KMS-11 (cell line): ENCODE data around the gene TRIM3.
A peak's percentile ranks its signal among the peaks of the same experiment; 100 is the strongest.

Experiments used
- H2AFZ ChIP-seq: fragments of 200-600 bp; sonication (generic); 2 replicates; pipeline ENCODE4 v1.6.1; 2016; ENCODE audit warnings: antibody characterized with exemption, mixed run types, low read depth
- H3K27ac ChIP-seq: fragments of 200-600 bp; sonication (generic); 2 replicates; pipeline ENCODE4 v1.6.1; 2016; ENCODE audit warnings: mild to moderate bottlenecking, mixed run types
- H3K27me3 ChIP-seq: fragments of 200-600 bp; sonication (generic); 2 replicates; pipeline ENCODE4 v1.6.1; 2017; ENCODE audit warnings: mild to moderate bottlenecking, low read depth, mixed run types, moderate library complexity; ENCODE audit not compliant: insufficient read depth
- H3K36me3 ChIP-seq: fragments of 200-600 bp; sonication (generic); 2 replicates; pipeline ENCODE4 v1.6.1; 2017; ENCODE audit warnings: mild to moderate bottlenecking, mixed run types; ENCODE audit not compliant: insufficient read depth
- H3K4me1 ChIP-seq: fragments of 200-600 bp; sonication (generic); 2 replicates; pipeline ENCODE4 v1.6.1; 2016; ENCODE audit warnings: mild to moderate bottlenecking, low read depth, mixed run types; ENCODE audit not compliant: poor library complexity, severe bottlenecking
- H3K4me2 ChIP-seq: fragments of 200-600 bp; sonication (generic); 2 replicates; pipeline ENCODE4 v1.7.0; 2016; ENCODE audit warnings: mild to moderate bottlenecking, mixed run types
- H3K4me3 ChIP-seq: fragments of 200-600 bp; sonication (generic); IDR thresholded peaks from 2 replicates; pipeline ENCODE4 v1.6.1; 2017; ENCODE audit warnings: low read depth, low read length, mixed read lengths; ENCODE audit not compliant: insufficient read depth
- H3K79me2 ChIP-seq: fragments of 200-600 bp; sonication (generic); 2 replicates; pipeline ENCODE4 v1.6.1; 2016; ENCODE audit warnings: low read depth, mixed run types; ENCODE audit not compliant: insufficient read depth
- H3K9ac ChIP-seq: fragments of 200-600 bp; sonication (generic); 2 replicates; pipeline ENCODE4 v1.6.1; 2016; ENCODE audit warnings: mild to moderate bottlenecking, mixed run types
- H4K20me1 ChIP-seq: fragments of 200-600 bp; sonication (generic); 2 replicates; pipeline ENCODE4 v1.6.1; 2016; ENCODE audit warnings: mild to moderate bottlenecking, mixed run types; ENCODE audit not compliant: insufficient read depth
- TF ChIP-seq, protein P1 (sequence below): fragments of 200-600 bp; sonication (generic); conservative IDR thresholded peaks from 2 replicates; pipeline ENCODE4 v1.6.1; 2017; ENCODE audit warnings: low read depth, mild to moderate bottlenecking, antibody characterized with exemption, low read length, moderate library complexity, mixed read lengths

The TRIM3 gene

DNA sequence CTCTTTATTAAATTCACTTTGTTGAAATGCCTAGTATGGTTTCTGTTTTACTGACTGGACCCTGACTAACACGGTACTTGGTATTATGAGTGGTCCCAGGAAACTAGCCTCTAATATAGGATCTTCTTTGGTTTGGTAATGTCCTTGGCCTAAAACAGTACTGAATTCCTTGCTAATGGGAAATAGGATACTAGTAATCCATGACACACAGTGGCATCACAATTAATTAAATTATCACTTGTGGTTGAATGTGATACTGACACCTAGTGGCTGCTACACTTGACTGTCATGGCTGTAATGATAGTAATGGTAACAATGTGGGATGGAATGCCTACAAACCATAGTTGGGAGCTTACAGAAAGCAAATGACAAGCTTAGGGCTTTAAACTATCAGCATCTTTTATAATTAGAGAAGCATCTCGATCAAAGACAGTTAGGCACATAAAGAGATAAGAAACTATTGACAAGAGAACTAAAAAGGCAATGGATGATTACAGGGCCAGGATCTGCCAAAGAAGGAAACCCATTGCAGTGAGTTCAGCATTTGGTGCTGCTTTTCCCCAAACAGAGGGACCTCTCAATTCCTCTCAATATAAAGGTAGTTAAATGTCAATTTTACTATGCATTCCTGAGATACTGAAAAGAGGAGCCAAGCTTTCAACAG lies 32.0 kb upstream of the TRIM3 start:
- no peak overlapping the region for H3K4me3 ChIP-seq
- H3K4me2 ChIP-seq = no peak overlapping the region
- no peaks in the 10 kb centered on the region for H3K79me2 ChIP-seq
- no peak overlapping the region for H3K9ac ChIP-seq
- H3K4me1 ChIP-seq = no peaks in the 10 kb centered on the region
- TF ChIP-seq, protein P1, sequence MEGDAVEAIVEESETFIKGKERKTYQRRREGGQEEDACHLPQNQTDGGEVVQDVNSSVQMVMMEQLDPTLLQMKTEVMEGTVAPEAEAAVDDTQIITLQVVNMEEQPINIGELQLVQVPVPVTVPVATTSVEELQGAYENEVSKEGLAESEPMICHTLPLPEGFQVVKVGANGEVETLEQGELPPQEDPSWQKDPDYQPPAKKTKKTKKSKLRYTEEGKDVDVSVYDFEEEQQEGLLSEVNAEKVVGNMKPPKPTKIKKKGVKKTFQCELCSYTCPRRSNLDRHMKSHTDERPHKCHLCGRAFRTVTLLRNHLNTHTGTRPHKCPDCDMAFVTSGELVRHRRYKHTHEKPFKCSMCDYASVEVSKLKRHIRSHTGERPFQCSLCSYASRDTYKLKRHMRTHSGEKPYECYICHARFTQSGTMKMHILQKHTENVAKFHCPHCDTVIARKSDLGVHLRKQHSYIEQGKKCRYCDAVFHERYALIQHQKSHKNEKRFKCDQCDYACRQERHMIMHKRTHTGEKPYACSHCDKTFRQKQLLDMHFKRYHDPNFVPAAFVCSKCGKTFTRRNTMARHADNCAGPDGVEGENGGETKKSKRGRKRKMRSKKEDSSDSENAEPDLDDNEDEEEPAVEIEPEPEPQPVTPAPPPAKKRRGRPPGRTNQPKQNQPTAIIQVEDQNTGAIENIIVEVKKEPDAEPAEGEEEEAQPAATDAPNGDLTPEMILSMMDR = peak; percentile 80
- H4K20me1 ChIP-seq = no peaks in the 10 kb centered on the region
- no peaks in the 10 kb centered on the region for H3K36me3 ChIP-seq
- no peak overlapping the region for H3K27ac ChIP-seq
- no peak overlapping the region for H2AFZ ChIP-seq
- no peaks in the 10 kb centered on the region for H3K27me3 ChIP-seq

DNA sequence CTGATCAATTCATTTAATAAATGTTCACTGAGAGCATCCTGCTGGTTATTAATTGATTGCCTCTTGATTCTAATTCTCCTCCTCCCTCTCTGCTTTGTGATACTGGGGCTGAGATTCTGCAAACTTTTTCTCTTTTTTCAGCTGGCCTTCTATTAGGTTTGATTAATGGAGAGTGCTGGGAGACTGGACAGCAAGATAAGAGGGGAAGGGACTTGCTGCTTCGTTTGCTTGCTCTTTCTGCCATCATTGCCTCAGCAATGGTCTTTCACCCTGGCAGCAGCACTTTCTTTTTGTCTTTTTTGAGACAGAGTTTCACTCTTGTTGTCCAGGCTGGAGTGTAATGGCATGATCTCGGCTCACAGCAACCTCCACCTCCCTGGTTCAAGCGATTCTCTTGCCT lies 30.4 kb upstream of the TRIM3 start:
- Histone ChIP-seq H3K27ac (no peak overlapping the region), H2AFZ (no peak overlapping the region), H3K9ac (no peak overlapping the region), H3K4me2 (no peak overlapping the region), H3K27me3 (no peaks in the 10 kb centered on the region), H3K4me1 (no peaks in the 10 kb centered on the region), H3K4me3 (no peak overlapping the region), H3K79me2 (no peaks in the 10 kb centered on the region), H4K20me1 (no peaks in the 10 kb centered on the region), H3K36me3 (no peaks in the 10 kb centered on the region)
- TF ChIP-seq, protein P1 = no peak

DNA sequence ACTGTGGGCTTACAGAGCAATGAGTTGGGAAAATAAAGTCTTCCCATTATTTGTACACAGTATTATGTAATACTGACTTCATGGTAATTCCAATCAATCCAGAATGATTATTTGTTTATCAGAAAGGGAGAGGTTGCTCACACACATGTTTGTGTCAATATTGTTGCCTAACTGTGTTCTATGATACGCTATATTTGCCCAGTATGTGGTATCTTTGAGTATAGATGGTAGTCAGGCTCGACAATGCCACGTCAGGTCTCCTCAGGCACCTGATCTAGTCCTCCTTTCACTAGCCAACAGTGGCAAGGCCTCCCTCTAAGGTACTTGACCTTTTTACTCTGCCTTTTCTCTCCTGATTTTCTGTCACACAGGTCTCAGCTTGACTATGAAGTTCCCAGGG lies 28.6 kb upstream of the TRIM3 start:
- H3K79me2 ChIP-seq = no peaks in the 10 kb centered on the region
- no peak overlapping the region for H3K4me2 ChIP-seq
- no peak overlapping the region for H3K4me3 ChIP-seq
- no peaks in the 10 kb centered on the region for H3K36me3 ChIP-seq
- no peak overlapping the region for H3K27ac ChIP-seq
- H3K4me1 ChIP-seq = no peaks in the 10 kb centered on the region
- TF ChIP-seq, protein P1 = no peak
- no peaks in the 10 kb centered on the region for H3K27me3 ChIP-seq
- no peak overlapping the region for H2AFZ ChIP-seq
- H4K20me1 ChIP-seq = no peaks in the 10 kb centered on the region
- no peak overlapping the region for H3K9ac ChIP-seq

DNA sequence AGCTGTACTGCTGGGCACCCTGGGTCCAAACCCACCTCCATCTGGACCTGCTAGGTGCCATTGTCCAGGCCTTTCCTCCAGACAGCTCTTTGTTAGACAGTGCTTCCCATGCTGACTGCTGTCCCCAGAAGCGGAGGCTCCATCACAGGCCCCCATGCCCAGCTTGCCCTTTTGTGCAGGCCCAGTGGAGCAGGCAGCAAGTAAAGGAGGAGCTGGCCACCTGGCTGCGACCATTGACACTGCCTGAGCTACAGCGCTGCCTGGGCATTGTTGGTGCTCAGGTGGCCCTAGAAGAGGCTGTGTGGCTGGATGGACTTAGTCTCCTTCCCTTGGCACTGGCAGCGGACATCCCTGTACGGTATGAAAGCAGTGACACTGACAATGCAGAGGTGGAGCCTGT lies 24.8 kb upstream of the TRIM3 start:
- no peak overlapping the region for H3K4me3 ChIP-seq
- TF ChIP-seq, protein P1 = no peak
- H3K9ac ChIP-seq = no peak overlapping the region
- H3K79me2 ChIP-seq = no peaks in the 10 kb centered on the region
- H3K4me2 ChIP-seq = no peak overlapping the region
- H3K4me1 ChIP-seq = no peaks in the 10 kb centered on the region
- H2AFZ ChIP-seq = no peak overlapping the region
- H3K27ac ChIP-seq = no peak overlapping the region
- H3K36me3 ChIP-seq = no peaks in the 10 kb centered on the region
- H3K27me3 ChIP-seq = no peaks in the 10 kb centered on the region
- no peaks in the 10 kb centered on the region for H4K20me1 ChIP-seq
